Lung (tissue), 12 donors: ENCODE data around the gene STX16. TPM values are rescaled to one million over a fixed set of nuclear protein-coding genes. Genes with fewer than 3 reads are reported as not detected.

Experiments used
- ATAC-seq: fragments of 200-7000 bp; cut with Tn5 transposase; one replicate; pipeline ENCODE4 v1.9.1; 2020; ENCODE audit warnings: moderate number of reproducible peaks; ENCODE audit not compliant: insufficient read depth, low FRiP score
- DNase-seq, 3 donors: peaks; one replicate each; pipeline ENCODE4 v3.0.0-alpha.2; 2013 to 2017
- H3K27ac ChIP-seq, 2 donors: one replicate each; pipeline ENCODE4 v1.5.1; 2013; ENCODE audit warnings: mild to moderate bottlenecking in 2 of 2, moderate library complexity in 2 of 2, control low read depth in 1 of 2, inconsistent platforms in 1 of 2, low read depth in 1 of 2, low read length in 1 of 2
- H3K27me3 ChIP-seq, 3 donors: one replicate each; pipeline ENCODE4 v1.5.1; 2013; ENCODE audit warnings: low read length in 2 of 3; ENCODE audit not compliant: control insufficient read depth in 3 of 3, insufficient read depth in 3 of 3
- H3K36me3 ChIP-seq, 4 donors: one replicate each; pipeline ENCODE4 v1.5.1; 2013; ENCODE audit warnings: low read length in 4 of 4, mild to moderate bottlenecking in 1 of 4, moderate library complexity in 1 of 4; ENCODE audit not compliant: control insufficient read depth in 4 of 4, insufficient read depth in 4 of 4
- H3K4me1 ChIP-seq, 5 donors: one replicate each; pipeline ENCODE4 v1.5.1; 2013; ENCODE audit warnings: low read length in 5 of 5, mild to moderate bottlenecking in 2 of 5, moderate library complexity in 1 of 5; ENCODE audit not compliant: control insufficient read depth in 5 of 5, insufficient read depth in 5 of 5
- H3K4me3 ChIP-seq: one replicate; pipeline ENCODE4 v1.5.1; 2013; ENCODE audit warnings: mild to moderate bottlenecking, control low read depth, moderate library complexity
- H3K9ac ChIP-seq, 2 donors: one replicate each; pipeline ENCODE4 v1.5.1; 2013; ENCODE audit warnings: low read length in 2 of 2, control low read depth in 1 of 2; ENCODE audit not compliant: insufficient read depth in 1 of 2
- H3K9me3 ChIP-seq, 4 donors: one replicate each; pipeline ENCODE4 v1.5.1; 2013; ENCODE audit warnings: low read length in 3 of 4, mild to moderate bottlenecking in 1 of 4, moderate library complexity in 1 of 4; ENCODE audit not compliant: control insufficient read depth in 4 of 4, insufficient read depth in 3 of 4
- WGBS, 2 donors: extraction: QIAGEN DNeasy Blood & Tissue Kit; methylation state at CpG; one replicate each; pipeline ENCODE4 v1.1.7; 2013; 5-methylcytosine and 5-hydroxymethylcytosine counted together
- polyA plus RNA-seq, 2 donors: library from polyadenylated mRNA; stranded (reverse); fragments of 200-250 nt; gene quantifications; one replicate each; pipeline ENCODE4 v1.2.1, GENCODE V29; 2013
- total RNA-seq, 2 donors: library from RNA; depleted of rRNA in 1 of 2; stranded (reverse); fragments of >200 nt in 1 of 2; gene quantifications; one replicate each; pipeline ENCODE4 v1.2.1, GENCODE V29; 2014 to 2021
- TF ChIP-seq, protein P1 (sequence below): IDR thresholded peaks from 2 replicates; pipeline ENCODE4 v1.5.1; 2012; ENCODE audit warnings: mild to moderate bottlenecking; ENCODE audit errors: control extremely low read depth, extremely low read depth
- donor health status: control.
- donor health status: control.
- donor health status: Bipolar disorder and iron deficiency.
- donor health status: healthy.
- donor health status: DM: yes; HTN: yes; CAD: no.

Gene STX16
- total and polyA plus RNA-seq, 4 donors, result 37.1 to 85.2 (median 46.9) TPM

DNA sequence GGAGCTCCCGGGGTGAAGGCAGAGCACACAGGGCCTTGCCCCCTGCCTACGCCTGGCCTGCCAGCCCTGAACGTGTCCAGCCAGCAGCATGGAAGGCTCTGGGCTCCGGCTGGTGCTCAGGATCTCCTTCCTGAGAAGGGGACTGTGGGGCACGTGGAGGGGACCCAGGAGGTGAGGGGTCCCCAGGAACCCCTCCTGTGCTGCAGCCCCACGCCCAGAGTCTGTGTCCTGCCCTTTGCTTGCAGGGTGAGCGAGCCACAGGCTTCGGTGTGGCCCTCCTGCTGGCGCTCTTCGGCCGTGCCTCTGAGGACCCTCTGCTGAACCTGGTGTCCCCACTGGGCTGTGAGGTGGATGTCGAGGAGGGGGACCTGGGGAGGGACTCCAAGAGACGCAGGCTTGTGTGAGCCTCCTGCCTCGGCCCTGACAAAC lies 63.9 kb downstream of the STX16 start:
- TF ChIP-seq, protein P1, sequence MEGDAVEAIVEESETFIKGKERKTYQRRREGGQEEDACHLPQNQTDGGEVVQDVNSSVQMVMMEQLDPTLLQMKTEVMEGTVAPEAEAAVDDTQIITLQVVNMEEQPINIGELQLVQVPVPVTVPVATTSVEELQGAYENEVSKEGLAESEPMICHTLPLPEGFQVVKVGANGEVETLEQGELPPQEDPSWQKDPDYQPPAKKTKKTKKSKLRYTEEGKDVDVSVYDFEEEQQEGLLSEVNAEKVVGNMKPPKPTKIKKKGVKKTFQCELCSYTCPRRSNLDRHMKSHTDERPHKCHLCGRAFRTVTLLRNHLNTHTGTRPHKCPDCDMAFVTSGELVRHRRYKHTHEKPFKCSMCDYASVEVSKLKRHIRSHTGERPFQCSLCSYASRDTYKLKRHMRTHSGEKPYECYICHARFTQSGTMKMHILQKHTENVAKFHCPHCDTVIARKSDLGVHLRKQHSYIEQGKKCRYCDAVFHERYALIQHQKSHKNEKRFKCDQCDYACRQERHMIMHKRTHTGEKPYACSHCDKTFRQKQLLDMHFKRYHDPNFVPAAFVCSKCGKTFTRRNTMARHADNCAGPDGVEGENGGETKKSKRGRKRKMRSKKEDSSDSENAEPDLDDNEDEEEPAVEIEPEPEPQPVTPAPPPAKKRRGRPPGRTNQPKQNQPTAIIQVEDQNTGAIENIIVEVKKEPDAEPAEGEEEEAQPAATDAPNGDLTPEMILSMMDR, result no peak
- no peak overlapping the region for H3K4me3 ChIP-seq
- peaks cover 0 to 3% (median 0%) of the 10 kb centered on the region in 4 donors for H3K36me3 ChIP-seq
- H3K27me3 ChIP-seq, result no peaks in the 10 kb centered on the region
- H3K9ac ChIP-seq, result no peak overlapping the region
- peaks cover 0 to 7% (median 0%) of the 10 kb centered on the region in 5 donors for H3K4me1 ChIP-seq
- WGBS, 2 donors, result 94 to 96% methylated on average over 14 of the region's 14 CpGs
- H3K27ac ChIP-seq, result no peak overlapping the region
- ATAC-seq (no peak), DNase-seq (peak in 1 of 3 donors; percentile 5)
- peaks cover 0 to under 1% (median 0%) of the 10 kb centered on the region in 4 donors for H3K9me3 ChIP-seq

DNA sequence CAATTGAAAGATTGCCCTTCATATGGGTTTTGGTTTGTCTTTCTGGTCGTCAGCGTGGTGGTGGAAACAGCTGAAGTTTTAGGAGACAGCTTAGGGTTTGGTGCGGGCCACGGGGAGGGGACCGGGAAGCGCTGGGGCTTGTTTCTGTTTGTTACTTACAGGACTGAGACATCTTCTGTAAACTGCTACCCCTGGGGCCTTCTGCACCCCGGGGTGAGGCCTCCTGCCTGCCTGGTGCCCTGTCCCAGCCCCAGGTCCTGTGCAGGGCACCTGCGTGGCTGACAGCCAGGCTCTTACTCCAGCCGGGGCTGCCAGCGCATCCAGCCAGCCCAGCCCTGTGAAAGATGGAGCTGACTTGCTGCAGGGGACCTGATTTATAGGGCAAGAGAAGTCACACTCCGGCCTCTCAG lies 64.3 kb downstream of the STX16 start:
- no peak overlapping the region for H3K27ac ChIP-seq
- H3K36me3 ChIP-seq, result peaks cover 0 to 3% (median 0%) of the 10 kb centered on the region in 4 donors
- H3K9ac ChIP-seq, result no peak overlapping the region
- H3K9me3 ChIP-seq, result peaks cover 0 to 3% (median 0%) of the 10 kb centered on the region in 4 donors
- ATAC-seq (no peak), DNase-seq (peak in 1 of 3 donors; percentile 10)
- TF ChIP-seq, protein P1, result no peak
- H3K4me3 ChIP-seq, result no peak overlapping the region
- 86 to 88% methylated on average over 11 of the region's 11 CpGs for WGBS, 2 donors
- no peaks in the 10 kb centered on the region for H3K27me3 ChIP-seq
- peaks cover 0 to 7% (median 0%) of the 10 kb centered on the region in 5 donors for H3K4me1 ChIP-seq

DNA sequence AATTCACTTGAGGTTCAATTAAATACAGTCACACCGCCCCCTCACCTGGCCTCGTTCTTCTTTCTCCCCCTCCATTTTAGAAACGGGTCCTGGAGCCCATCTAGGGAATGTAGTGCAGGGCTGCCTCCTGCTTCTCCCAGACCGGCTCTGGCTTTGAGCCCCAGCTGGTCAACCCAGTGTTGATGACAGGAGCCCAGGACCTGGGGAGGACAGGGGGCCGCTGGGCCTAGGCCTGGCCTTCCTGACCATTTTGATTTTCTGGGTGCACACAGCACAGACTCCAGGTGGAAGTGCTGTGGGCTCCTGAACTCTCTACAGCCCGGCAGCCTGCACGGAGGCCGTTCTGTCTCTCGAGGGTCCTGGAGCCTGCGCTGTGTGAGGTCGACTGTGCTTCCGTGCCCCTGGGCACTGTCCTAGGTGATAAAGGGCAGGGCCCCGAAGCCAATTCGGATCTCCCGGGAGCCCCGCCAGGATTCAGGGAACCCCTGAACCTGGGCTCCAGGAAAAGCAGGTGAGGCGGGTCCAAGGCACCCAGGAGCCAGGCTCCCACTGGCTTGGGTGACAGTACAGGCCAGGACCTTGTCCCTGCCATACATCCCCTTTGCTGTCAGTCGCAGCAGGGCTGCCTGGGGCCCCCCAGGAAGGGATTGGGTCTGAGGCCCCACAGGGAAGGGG lies 64.9 kb downstream of the STX16 start:
- Histone ChIP-seq H3K4me1 (peaks cover 0 to 7% (median 0%) of the 10 kb centered on the region in 5 donors), H3K36me3 (peaks cover 0 to 3% (median 0%) of the 10 kb centered on the region in 4 donors), H3K9ac (no peak overlapping the region), H3K27me3 (no peaks in the 10 kb centered on the region), H3K9me3 (peaks cover 0 to 3% (median 0%) of the 10 kb centered on the region in 4 donors), H3K27ac (no peak overlapping the region), H3K4me3 (no peak overlapping the region)
- WGBS, 2 donors, result 92 to 97% methylated on average over 18 of the region's 18 CpGs
- DNase-seq (peak in 1 of 3 donors; percentile 6), ATAC-seq (no peak)
- TF ChIP-seq, protein P1, result no peak
